Vagina (tissue), 2 donors: ENCODE results near the gene PPP1R2C. TPM values are rescaled to one million over a fixed set of nuclear protein-coding genes. Genes with fewer than 3 reads are reported as not detected.

Source experiments
- DNase-seq, 2 donors: peaks; one replicate each; pipeline ENCODE4 v3.0.0-alpha.2; 2017; ENCODE audit errors: extremely low spot score in 2 of 2
- H3K27ac ChIP-seq: fragments of 200-600 bp; sonication (generic); one replicate; pipeline ENCODE4 v1.5.1; 2019
- H3K27me3 ChIP-seq: fragments of 200-600 bp; sonication (generic); one replicate; pipeline ENCODE4 v1.5.1; 2019
- H3K36me3 ChIP-seq, 2 donors: fragments of 200-600 bp; sonication (generic); one replicate each; pipeline ENCODE4 v1.5.1; 2017 to 2019
- H3K4me1 ChIP-seq: fragments of 200-600 bp; sonication (generic); one replicate; pipeline ENCODE4 v1.5.1; 2019
- H3K4me3 ChIP-seq, 2 donors: fragments of 200-600 bp; sonication (generic); 1 replicate in 1 of 2; 2 replicates in 1 of 2; pipeline ENCODE4 v1.5.1; 2016 to 2019
- H3K9me3 ChIP-seq: fragments of 200-600 bp; sonication (generic); one replicate; pipeline ENCODE4 v1.5.1; 2019
- CTCF ChIP-seq, 3 experiments: fragments of 450-650 bp in 2 of 3; fragments of 200-600 bp in 1 of 3; sonication (generic) in 1 of 3; IDR thresholded peaks; one replicate each; pipeline ENCODE4 v1.5.1; 2017 to 2019; ENCODE audit warnings: antibody characterized with exemption in 3 of 3, mild to moderate bottlenecking in 2 of 3, moderate library complexity in 2 of 3
- POLR2A ChIP-seq, 2 donors: fragments of 450-650 bp; IDR thresholded peaks; one replicate each; pipeline ENCODE4 v1.6.1; 2017; ENCODE audit warnings: antibody characterized with exemption in 2 of 2, mild to moderate bottlenecking in 2 of 2, moderate library complexity in 2 of 2
- POLR2AphosphoS5 ChIP-seq, 2 donors: sonication (generic); formaldehyde crosslinking; IDR thresholded peaks; one replicate each; pipeline ENCODE4 v1.9.0; 2017; ENCODE audit warnings: antibody characterized with exemption in 2 of 2, mild to moderate bottlenecking in 2 of 2, low read depth in 1 of 2; ENCODE audit not compliant: insufficient read depth in 1 of 2
- intact Hi-C: fragments of 100-400 bp; cut with DNase I; formaldehyde crosslinking; loops from one replicate; pipeline ENCODE4 v1.15.1; 2023
- total RNA-seq: library from RNA; depleted of rRNA; stranded (reverse); fragments of >200 nt; gene quantifications from one replicate; pipeline ENCODE4 v1.2.3, GENCODE V29; 2016

Gene PPP1R2C
- total RNA-seq, 1 donor from 2014 or later: not detected

- no peak for TF ChIP-seq POLR2AphosphoS5 (IDR thresholded peaks at IDR 0.05; ENCODE audit: insufficient read depth in 1 of 2, low read depth in 1 of 2)
- no peak for TF ChIP-seq POLR2A (IDR thresholded peaks at IDR 0.05)
- TF ChIP-seq CTCF (IDR thresholded peaks at IDR 0.05): no peak
- intact Hi-C loops: no loop called here
Observed at GRCh38 chrX:42818151-42818921, 40.4 kb upstream of the PPP1R2C start.

GRCh38 chrX:42809569-42809968 is 31.6 kb upstream of the PPP1R2C start:
- no peaks in the 10 kb centered on the region for H3K4me1 ChIP-seq
- no peak for TF ChIP-seq CTCF (IDR thresholded peaks at IDR 0.05)
- TF ChIP-seq POLR2A (IDR thresholded peaks at IDR 0.05): no peak
- no peak for TF ChIP-seq POLR2AphosphoS5 (IDR thresholded peaks at IDR 0.05; ENCODE audit: insufficient read depth in 1 of 2, low read depth in 1 of 2)
- no peaks in the 10 kb centered on the region for H3K9me3 ChIP-seq
- H3K27me3 ChIP-seq: no peaks in the 10 kb centered on the region
- H3K4me3 ChIP-seq: no peak overlapping the region
- H3K27ac ChIP-seq: no peak overlapping the region
- H3K36me3 ChIP-seq: no peaks in the 10 kb centered on the region
- DNase-seq: no peak
- intact Hi-C loops: no loop called here

More at GRCh38 chrX:42818151-42818921, 40.4 kb upstream of the PPP1R2C start:
- Histone ChIP-seq H3K36me3 (no peaks in the 10 kb centered on the region), H3K4me3 (no peak overlapping the region), H3K27me3 (no peaks in the 10 kb centered on the region), H3K4me1 (no peaks in the 10 kb centered on the region), H3K27ac (no peak overlapping the region), H3K9me3 (no peaks in the 10 kb centered on the region)
- DNase-seq: no peak

GRCh38 chrX:42807393-42807792 is 29.4 kb upstream of the PPP1R2C start:
- intact Hi-C loops: no loop called here
- H3K36me3 ChIP-seq: no peaks in the 10 kb centered on the region
- H3K4me1 ChIP-seq: no peaks in the 10 kb centered on the region
- no peak overlapping the region for H3K4me3 ChIP-seq
- TF ChIP-seq POLR2A (IDR thresholded peaks at IDR 0.05) (no peak), CTCF (IDR thresholded peaks at IDR 0.05) (no peak), POLR2AphosphoS5 (IDR thresholded peaks at IDR 0.05; ENCODE audit: insufficient read depth in 1 of 2, low read depth in 1 of 2) (no peak)
- no peaks in the 10 kb centered on the region for H3K9me3 ChIP-seq
- DNase-seq: no peak
- no peaks in the 10 kb centered on the region for H3K27me3 ChIP-seq
- H3K27ac ChIP-seq: no peak overlapping the region

GRCh38 chrX:42804524-42804923 is 26.6 kb upstream of the PPP1R2C start:
- Histone ChIP-seq H3K27me3 (no peaks in the 10 kb centered on the region), H3K9me3 (no peaks in the 10 kb centered on the region), H3K4me3 (no peak overlapping the region), H3K27ac (no peak overlapping the region), H3K36me3 (no peaks in the 10 kb centered on the region), H3K4me1 (no peaks in the 10 kb centered on the region)
- no peak for TF ChIP-seq POLR2A (IDR thresholded peaks at IDR 0.05)
- no peak for TF ChIP-seq POLR2AphosphoS5 (IDR thresholded peaks at IDR 0.05; ENCODE audit: insufficient read depth in 1 of 2, low read depth in 1 of 2)
- TF ChIP-seq CTCF (IDR thresholded peaks at IDR 0.05): no peak
- DNase-seq: no peak
- intact Hi-C loops: no loop called here

GRCh38 chrX:42803320-42803719 is 25.4 kb upstream of the PPP1R2C start:
- intact Hi-C loops: no loop called here
- TF ChIP-seq CTCF (IDR thresholded peaks at IDR 0.05): no peak
- no peak for TF ChIP-seq POLR2AphosphoS5 (IDR thresholded peaks at IDR 0.05; ENCODE audit: insufficient read depth in 1 of 2, low read depth in 1 of 2)
- no peak for TF ChIP-seq POLR2A (IDR thresholded peaks at IDR 0.05)
- no peak overlapping the region for H3K4me3 ChIP-seq
- no peaks in the 10 kb centered on the region for H3K36me3 ChIP-seq
- no peak overlapping the region for H3K27ac ChIP-seq
- no peak for DNase-seq
- H3K27me3 ChIP-seq: no peaks in the 10 kb centered on the region
- H3K9me3 ChIP-seq: no peaks in the 10 kb centered on the region
- H3K4me1 ChIP-seq: no peaks in the 10 kb centered on the region
